Activated B cell treated with CpG ODN at 0.5 μM for 24 hours (primary cell): ENCODE results near the gene GABBR2. TPM values are rescaled to one million over a fixed set of nuclear protein-coding genes. Genes with fewer than 3 reads are reported as not detected.

Experiments used
- ATAC-seq: fragments of 200-7000 bp; cut with Tn5 transposase; one replicate; pipeline ENCODE4 v1.10.0; 2021; ENCODE audit warnings: low read depth, mild to moderate bottlenecking, moderate library complexity
- CTCF ChIA-PET: fragments of 350-600 bp; sonication (Branson Sonifier 250); formaldehyde crosslinking; loops from one replicate; lab custom pipeline; 2021; ENCODE audit warnings: antibody characterized with exemption; lab: Charles Lee
- POLR2A ChIA-PET: fragments of 350-600 bp; sonication (Branson Sonifier 250); formaldehyde crosslinking; loops from one replicate; lab custom pipeline; 2021; ENCODE audit warnings: antibody characterized with exemption; lab: Charles Lee
- DNase-seq: peaks from one replicate; pipeline ENCODE4 v3.0.0; 2022
- H3K27ac Mint-ChIP-seq: one replicate; pipeline ENCODE4 v1.8.0; 2020; ENCODE audit warnings: mixed read lengths
- H3K27me3 Mint-ChIP-seq: one replicate; pipeline ENCODE4 v1.8.0; 2021; ENCODE audit warnings: mixed read lengths
- H3K36me3 Mint-ChIP-seq: one replicate; pipeline ENCODE4 v1.8.0; 2021; ENCODE audit warnings: low read depth, mixed read lengths
- H3K4me1 Mint-ChIP-seq: one replicate; pipeline ENCODE4 v1.8.0; 2021; ENCODE audit warnings: mixed read lengths
- H3K4me3 Mint-ChIP-seq: one replicate; pipeline ENCODE4 v1.8.0; 2020; ENCODE audit warnings: mild to moderate bottlenecking, mixed read lengths
- H3K9me3 Mint-ChIP-seq: one replicate; pipeline ENCODE4 v1.8.0; 2020; ENCODE audit warnings: mixed read lengths
- CTCF ChIP-seq: fragments of 200-600 bp; IDR thresholded peaks from one replicate; pipeline ENCODE4 v1.8.0; 2022; ENCODE audit warnings: antibody characterized with exemption, mild to moderate bottlenecking
- intact Hi-C: fragments of 100-400 bp; cut with micrococcal nuclease; formaldehyde crosslinking; loops from one replicate; pipeline ENCODE4 v1.15.1; 2024
- total RNA-seq: library from RNA; stranded (reverse); gene quantifications from 2 replicates; pipeline ENCODE4 v1.2.3, GENCODE V29; 2022

Gene GABBR2
- total RNA-seq, 1 donor from 2014 or later: not detected

GRCh38 chr9:98594546-98595160, 114.1 kb downstream of the GABBR2 start:
- Mint-ChIP-seq H3K4me3 (no peak overlapping the region), H3K9me3 (no peaks in the 10 kb centered on the region), H3K4me1 (no peaks in the 10 kb centered on the region), H3K36me3 (no peaks in the 10 kb centered on the region), H3K27me3 (peaks cover 11% of the 10 kb centered on the region), H3K27ac (no peak overlapping the region)
- ChIA-PET CTCF (no interaction called here), POLR2A (no interaction called here)
- DNase-seq (no peak), ATAC-seq (no peak)
- no peak for TF ChIP-seq CTCF
- intact Hi-C loops: no loop called here

- ChIA-PET CTCF (no interaction called here), POLR2A (no interaction called here)
- Mint-ChIP-seq H3K4me1 (no peaks in the 10 kb centered on the region), H3K27me3 (peaks cover 11% of the 10 kb centered on the region), H3K36me3 (no peaks in the 10 kb centered on the region), H3K4me3 (no peak overlapping the region), H3K27ac (no peak overlapping the region), H3K9me3 (no peaks in the 10 kb centered on the region)
- no peak for TF ChIP-seq CTCF
- intact Hi-C loops: no loop called here
- ATAC-seq (no peak), DNase-seq (no peak)
Measured at GRCh38 chr9:98593354-98594253, 115.1 kb downstream of the GABBR2 start.

GRCh38 chr9:98591696-98592095, 117.0 kb downstream of the GABBR2 start:
- Mint-ChIP-seq H3K4me3 (no peak overlapping the region), H3K9me3 (no peaks in the 10 kb centered on the region), H3K27ac (no peak overlapping the region), H3K4me1 (no peaks in the 10 kb centered on the region), H3K36me3 (no peaks in the 10 kb centered on the region), H3K27me3 (peaks cover 11% of the 10 kb centered on the region)
- CTCF ChIA-PET: no interaction called here
- POLR2A ChIA-PET: no interaction called here
- TF ChIP-seq CTCF: no peak
- DNase-seq (no peak), ATAC-seq (no peak)
- intact Hi-C loops: no loop called here

GRCh38 chr9:98590101-98590500, 118.6 kb downstream of the GABBR2 start:
- CTCF ChIA-PET: no interaction called here

More at GRCh38 chr9:98590101-98590500, 118.6 kb downstream of the GABBR2 start:
- POLR2A ChIA-PET: no interaction called here
- Mint-ChIP-seq H3K36me3 (no peaks in the 10 kb centered on the region), H3K4me1 (no peaks in the 10 kb centered on the region), H3K27me3 (peaks cover 11% of the 10 kb centered on the region), H3K27ac (no peak overlapping the region), H3K4me3 (no peak overlapping the region), H3K9me3 (peaks cover under 1% of the 10 kb centered on the region)
- intact Hi-C loops: no loop called here
- TF ChIP-seq CTCF: no peak
- no peak for DNase-seq
- ATAC-seq: no peak
